MM.1S (cell line): ENCODE measurements around the gene CLDN19.
A peak's percentile ranks its signal among the peaks of the same experiment; 100 is the strongest.

Experiments used
- DNase-seq: peaks from one replicate; pipeline ENCODE4 v3.0.0-alpha.2; 2015
- H2AFZ ChIP-seq: fragments of 300-600 bp; sonication (generic); 2 replicates; pipeline ENCODE4 v1.6.0; 2016; ENCODE audit warnings: antibody characterized with exemption, low read length
- H3F3A ChIP-seq: fragments of 300-600 bp; sonication (generic); 2 replicates; pipeline ENCODE4 v1.6.1; 2016; ENCODE audit warnings: mild to moderate bottlenecking, antibody characterized with exemption, low read length, moderate library complexity, mixed read lengths; ENCODE audit not compliant: insufficient read depth
- H3K27ac ChIP-seq: fragments of 300-600 bp; sonication (generic); 2 replicates; pipeline ENCODE4 v1.5.1; 2016; ENCODE audit warnings: mild to moderate bottlenecking, low read length
- H3K27me3 ChIP-seq: fragments of 300-600 bp; sonication (generic); replicated peaks from 2 replicates; pipeline ENCODE4 v1.6.0; 2016; ENCODE audit warnings: low read length; ENCODE audit not compliant: insufficient read depth
- H3K36me3 ChIP-seq: fragments of 300-600 bp; sonication (generic); replicated peaks from 2 replicates; pipeline ENCODE4 v1.6.1; 2016; ENCODE audit warnings: mild to moderate bottlenecking, low read length, mixed read lengths; ENCODE audit not compliant: insufficient read depth
- H3K4me1 ChIP-seq: fragments of 300-600 bp; sonication (generic); 2 replicates; pipeline ENCODE4 v1.6.1; 2016; ENCODE audit warnings: low read length, mixed read lengths
- H3K4me2 ChIP-seq: fragments of 300-600 bp; sonication (generic); 2 replicates; pipeline ENCODE4 v1.6.0; 2016; ENCODE audit warnings: low read depth, low read length
- H3K4me3 ChIP-seq: fragments of 300-600 bp; sonication (generic); 2 replicates; pipeline ENCODE4 v1.5.1; 2016; ENCODE audit warnings: low read length, mixed read lengths
- H3K79me2 ChIP-seq: fragments of 300-600 bp; sonication (generic); 2 replicates; pipeline ENCODE4 v1.6.1; 2016; ENCODE audit warnings: mixed run types, low read length, mixed read lengths
- H3K9ac ChIP-seq: fragments of 300-600 bp; sonication (generic); 2 replicates; pipeline ENCODE4 v1.6.1; 2016; ENCODE audit warnings: low read length, mixed read lengths
- H3K9me2 ChIP-seq: fragments of 300-600 bp; sonication (generic); replicated peaks from 2 replicates; pipeline ENCODE4 v1.6.1; 2016; ENCODE audit warnings: mild to moderate bottlenecking, low read length, mixed read lengths; ENCODE audit not compliant: insufficient read depth
- H3K9me3 ChIP-seq: fragments of 300-600 bp; sonication (generic); replicated peaks from 2 replicates; pipeline ENCODE4 v1.6.1; 2016; ENCODE audit warnings: mild to moderate bottlenecking, low read length, mixed read lengths; ENCODE audit not compliant: insufficient read depth
- H4K20me1 ChIP-seq: fragments of 300-600 bp; sonication (generic); 2 replicates; pipeline ENCODE4 v1.6.1; 2016; ENCODE audit warnings: mild to moderate bottlenecking, low read length, moderate library complexity, mixed read lengths; ENCODE audit not compliant: insufficient read depth
- EZH2 ChIP-seq: fragments of 300-600 bp; sonication (generic); optimal IDR thresholded peaks from 2 replicates; pipeline ENCODE3; 2017; ENCODE audit warnings: low read depth, mild to moderate bottlenecking, antibody characterized with exemption, low read length, mixed read lengths
- EZH2phosphoT487 ChIP-seq: fragments of 300-600 bp; sonication (generic); IDR thresholded peaks from 2 replicates; pipeline ENCODE4 v1.6.1; 2018; ENCODE audit warnings: antibody characterized with exemption, low read length
- TF ChIP-seq, protein P1 (sequence below): fragments of 300-600 bp; sonication (generic); IDR thresholded peaks from 2 replicates; pipeline ENCODE4 v1.5.1; 2016; ENCODE audit warnings: antibody characterized with exemption, low read length, mixed read lengths

Gene CLDN19

DNA sequence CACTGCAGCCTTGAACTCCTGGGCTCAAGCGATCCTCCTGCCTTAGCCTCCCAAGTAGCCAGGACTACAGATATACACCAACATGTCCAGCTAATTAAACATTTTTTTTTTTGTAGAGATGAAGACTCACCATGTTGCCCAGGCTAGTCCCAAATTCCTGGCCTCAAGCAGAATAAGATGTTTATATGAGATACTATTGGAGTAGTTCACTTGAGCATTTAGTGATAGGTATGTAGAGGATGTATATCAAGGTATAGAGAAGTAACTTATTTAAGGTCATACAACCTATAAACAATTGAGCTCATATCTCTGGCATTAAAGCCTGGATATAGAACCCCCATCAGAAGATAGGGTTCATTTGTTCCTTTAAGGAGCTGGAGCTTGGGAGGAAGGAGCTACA lies 40.1 kb upstream of the CLDN19 start:
- Histone ChIP-seq H3K79me2 (no peaks in the 10 kb centered on the region), H3F3A (no peaks in the 10 kb centered on the region), H3K36me3 (peaks cover 2% of the 10 kb centered on the region), H2AFZ (no peak overlapping the region), H3K27ac (no peak overlapping the region), H4K20me1 (no peaks in the 10 kb centered on the region), H3K9me2 (no peaks in the 10 kb centered on the region), H3K4me1 (peaks cover 6% of the 10 kb centered on the region), H3K27me3 (no peaks in the 10 kb centered on the region), H3K4me2 (no peak overlapping the region), H3K9me3 (no peaks in the 10 kb centered on the region), H3K4me3 (no peak overlapping the region), H3K9ac (no peak overlapping the region)
- TF ChIP-seq EZH2 (no peak), EZH2phosphoT487 (no peak)
- TF ChIP-seq, protein P1, sequence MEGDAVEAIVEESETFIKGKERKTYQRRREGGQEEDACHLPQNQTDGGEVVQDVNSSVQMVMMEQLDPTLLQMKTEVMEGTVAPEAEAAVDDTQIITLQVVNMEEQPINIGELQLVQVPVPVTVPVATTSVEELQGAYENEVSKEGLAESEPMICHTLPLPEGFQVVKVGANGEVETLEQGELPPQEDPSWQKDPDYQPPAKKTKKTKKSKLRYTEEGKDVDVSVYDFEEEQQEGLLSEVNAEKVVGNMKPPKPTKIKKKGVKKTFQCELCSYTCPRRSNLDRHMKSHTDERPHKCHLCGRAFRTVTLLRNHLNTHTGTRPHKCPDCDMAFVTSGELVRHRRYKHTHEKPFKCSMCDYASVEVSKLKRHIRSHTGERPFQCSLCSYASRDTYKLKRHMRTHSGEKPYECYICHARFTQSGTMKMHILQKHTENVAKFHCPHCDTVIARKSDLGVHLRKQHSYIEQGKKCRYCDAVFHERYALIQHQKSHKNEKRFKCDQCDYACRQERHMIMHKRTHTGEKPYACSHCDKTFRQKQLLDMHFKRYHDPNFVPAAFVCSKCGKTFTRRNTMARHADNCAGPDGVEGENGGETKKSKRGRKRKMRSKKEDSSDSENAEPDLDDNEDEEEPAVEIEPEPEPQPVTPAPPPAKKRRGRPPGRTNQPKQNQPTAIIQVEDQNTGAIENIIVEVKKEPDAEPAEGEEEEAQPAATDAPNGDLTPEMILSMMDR, result no peak
- DNase-seq, result no peak

DNA sequence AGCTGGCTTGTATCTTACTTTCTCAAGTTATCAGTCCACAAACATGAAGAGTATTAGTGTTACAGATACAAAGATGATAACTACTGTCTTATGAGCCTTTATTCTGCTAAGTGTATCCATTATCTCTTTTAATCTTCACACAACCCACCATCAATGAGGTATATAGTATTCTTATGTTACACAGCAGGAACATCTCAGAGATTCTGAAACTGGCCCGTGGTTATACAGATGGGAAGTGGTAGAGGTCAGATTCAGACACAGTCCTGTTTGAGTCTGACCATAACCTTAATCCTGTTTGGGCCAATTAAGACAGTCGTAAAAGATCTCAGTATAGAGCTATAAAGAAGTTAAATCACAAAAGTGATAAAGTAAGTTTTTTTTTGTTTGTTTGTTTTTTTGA lies 39.7 kb upstream of the CLDN19 start:
- no peaks in the 10 kb centered on the region for H3K27me3 ChIP-seq
- H3K4me1 ChIP-seq, result peaks cover 6% of the 10 kb centered on the region
- H3K27ac ChIP-seq, result no peak overlapping the region
- no peaks in the 10 kb centered on the region for H3K9me3 ChIP-seq
- H2AFZ ChIP-seq, result no peak overlapping the region
- H3K79me2 ChIP-seq, result no peaks in the 10 kb centered on the region
- no peak overlapping the region for H3K4me2 ChIP-seq
- no peak overlapping the region for H3K9ac ChIP-seq
- no peaks in the 10 kb centered on the region for H4K20me1 ChIP-seq
- peak; percentile 41 for DNase-seq
- H3K4me3 ChIP-seq, result no peak overlapping the region
- H3K36me3 ChIP-seq, result peaks cover 7% of the 10 kb centered on the region
- TF ChIP-seq, protein P1, result no peak
- TF ChIP-seq EZH2phosphoT487, result no peak
- TF ChIP-seq EZH2, result no peak
- H3F3A ChIP-seq, result no peaks in the 10 kb centered on the region
- H3K9me2 ChIP-seq, result no peaks in the 10 kb centered on the region

DNA sequence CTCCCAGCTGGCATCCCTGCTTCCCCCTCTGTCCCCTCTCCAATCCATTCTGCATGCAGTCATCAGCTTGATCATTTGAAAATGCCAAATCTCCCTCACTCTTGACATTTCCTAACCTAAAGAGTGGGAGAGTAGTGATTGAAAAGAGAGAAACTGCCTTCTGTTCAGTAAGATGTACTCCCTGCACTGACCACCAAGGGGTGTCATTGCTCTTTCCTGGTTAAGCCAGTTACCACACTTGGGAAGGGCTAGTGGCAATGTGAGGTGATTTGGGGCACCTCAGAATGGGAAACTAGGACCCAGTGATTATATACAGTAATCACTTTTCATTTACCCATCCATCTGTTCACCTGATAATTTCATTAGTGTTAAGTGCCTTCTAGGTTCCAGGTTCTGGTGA lies 37.8 kb upstream of the CLDN19 start:
- peaks cover 6% of the 10 kb centered on the region for H3K4me1 ChIP-seq
- H3K27me3 ChIP-seq, result no peaks in the 10 kb centered on the region
- no peak overlapping the region for H3K4me2 ChIP-seq
- H3F3A ChIP-seq, result no peaks in the 10 kb centered on the region
- peak; percentile 24 for DNase-seq
- no peak overlapping the region for H3K9ac ChIP-seq
- no peaks in the 10 kb centered on the region for H3K9me3 ChIP-seq
- TF ChIP-seq EZH2, result no peak
- TF ChIP-seq, protein P1, result peak; percentile 67
- TF ChIP-seq EZH2phosphoT487, result no peak
- H3K4me3 ChIP-seq, result no peak overlapping the region
- no peak overlapping the region for H3K27ac ChIP-seq
- H3K79me2 ChIP-seq, result no peaks in the 10 kb centered on the region
- peaks cover 11% of the 10 kb centered on the region for H3K36me3 ChIP-seq
- no peaks in the 10 kb centered on the region for H4K20me1 ChIP-seq
- H3K9me2 ChIP-seq, result no peaks in the 10 kb centered on the region
- H2AFZ ChIP-seq, result no peak overlapping the region
